HG02852 (cell line): Measurements from ENCODE around the gene CAPN11.
A peak's percentile ranks its signal among the peaks of the same experiment; 100 is the strongest.

Source experiments
- ATAC-seq: cut with Tn5 transposase; IDR thresholded peaks from one replicate; pipeline ENCODE4 v1.9.1; 2021; ENCODE audit warnings: mild to moderate bottlenecking, moderate library complexity; ENCODE audit not compliant: unreplicated experiment

The CAPN11 gene

GRCh38 chr6:44202972-44203750, 44.5 kb downstream of the CAPN11 start:
- ATAC-seq: no peak

DNA sequence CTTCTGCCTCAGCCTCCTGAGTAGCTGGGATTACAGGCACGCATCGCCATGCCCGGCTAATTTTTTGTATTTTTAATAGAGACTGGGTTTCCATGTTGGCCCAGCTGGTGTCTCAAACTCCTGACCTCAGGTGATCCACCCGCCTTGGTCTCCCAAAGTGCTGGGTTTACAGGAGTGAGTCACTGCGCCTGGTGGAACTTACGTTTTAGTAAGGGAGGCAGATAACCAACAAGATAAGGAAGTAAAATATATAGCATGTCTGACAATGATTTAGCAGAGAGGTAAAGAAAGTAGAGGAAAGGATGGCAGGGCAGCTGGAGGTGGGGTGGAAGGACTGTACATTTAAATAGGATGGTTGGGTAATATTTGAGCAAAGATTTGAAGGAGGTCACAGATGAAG, 45.3 kb downstream of the CAPN11 start:
- ATAC-seq: no peak

GRCh38 chr6:44207966-44208365, 49.3 kb downstream of the CAPN11 start:
- no peak for ATAC-seq

- ATAC-seq: no peak
Observed at GRCh38 chr6:44211284-44211683, 52.7 kb downstream of the CAPN11 start.

DNA sequence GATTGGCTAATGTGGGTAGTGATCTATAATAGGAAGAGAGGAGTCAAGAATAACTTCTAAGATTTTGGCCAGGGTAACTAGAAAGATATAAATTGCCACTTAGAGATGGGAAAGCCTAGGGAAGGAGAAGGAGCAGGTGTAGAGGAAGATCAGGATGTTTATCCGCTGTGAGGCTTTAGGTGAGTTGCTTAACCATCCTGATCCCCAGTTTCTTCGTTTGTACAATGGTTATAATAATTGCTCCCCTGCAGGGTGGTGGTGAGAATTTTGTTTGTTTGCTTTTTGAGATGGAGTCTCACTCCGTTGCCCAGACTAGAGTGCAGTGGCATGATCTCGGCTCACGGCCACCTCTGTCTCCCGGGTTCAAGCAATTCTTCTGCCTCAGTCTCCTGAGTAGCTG, 55.7 kb downstream of the CAPN11 start:
- no peak for ATAC-seq

GRCh38 chr6:44216677-44217331, 58.2 kb downstream of the CAPN11 start, which contains the start of gene MYMX:
Gene MYMX (plus strand): TSS chr6:44216926. CDS start chr6:44217472, 546 bp downstream.
- no peak for ATAC-seq

- ATAC-seq: no peak
Observed at GRCh38 chr6:44217332-44218143, 58.9 kb downstream of the CAPN11 start.

- peak; percentile 57 for ATAC-seq
Observed at GRCh38 chr6:44219053-44219814, 60.6 kb downstream of the CAPN11 start.

- no peak for ATAC-seq
Observed at GRCh38 chr6:44219815-44220784, 61.5 kb downstream of the CAPN11 start.

DNA sequence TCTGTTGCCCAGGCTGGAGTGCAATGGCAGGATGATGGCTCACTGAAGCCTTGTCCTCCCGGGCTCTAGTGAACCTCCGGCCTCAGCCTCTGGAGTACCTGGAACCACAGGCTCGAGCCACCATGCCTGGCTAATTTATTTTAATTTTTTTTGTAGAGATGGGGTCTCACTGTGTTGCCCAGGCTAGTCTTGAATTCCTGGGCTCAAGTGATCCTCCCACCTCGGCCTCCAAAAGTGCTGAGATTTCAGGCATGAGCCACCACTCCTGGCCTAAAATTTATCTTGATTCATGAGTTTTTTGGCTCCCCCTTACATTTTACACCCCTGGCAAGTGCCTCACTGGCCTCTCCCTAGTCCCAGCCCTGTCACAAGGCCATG, 62.3 kb downstream of the CAPN11 start:
- ATAC-seq: no peak

DNA sequence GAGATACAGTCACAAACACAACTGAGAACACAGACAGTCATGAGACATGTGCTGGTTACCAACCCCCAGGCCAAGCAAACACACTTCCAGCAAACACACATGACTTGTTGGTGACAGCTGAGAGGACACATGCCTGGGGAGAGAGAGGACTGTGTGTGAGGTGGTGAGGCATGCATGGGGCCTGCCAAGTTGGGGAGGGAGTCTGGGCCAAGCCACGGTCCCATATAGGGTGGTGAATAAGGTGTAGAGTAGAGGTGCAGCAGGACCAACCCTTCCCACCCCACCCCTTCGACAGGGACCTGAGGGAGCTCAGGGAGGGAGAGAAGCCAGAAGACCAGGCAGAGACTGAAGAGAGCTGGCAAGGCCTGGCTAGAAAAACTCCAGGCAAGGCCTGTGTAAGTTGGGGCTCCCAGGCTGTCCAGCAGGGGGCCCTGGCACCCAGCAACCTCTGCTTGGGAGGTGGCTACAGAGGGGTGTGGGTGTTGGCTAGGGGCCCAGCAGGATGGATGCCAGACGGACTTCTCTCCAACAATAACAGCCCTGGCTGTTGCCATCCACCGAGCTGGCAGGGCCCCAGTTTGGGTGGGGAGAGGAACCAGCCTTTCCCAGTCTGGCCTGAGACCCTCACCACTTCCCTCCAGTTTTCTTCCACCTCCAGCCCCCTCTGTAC, 62.8 kb downstream of the CAPN11 start:
- peak; percentile 40 for ATAC-seq

DNA sequence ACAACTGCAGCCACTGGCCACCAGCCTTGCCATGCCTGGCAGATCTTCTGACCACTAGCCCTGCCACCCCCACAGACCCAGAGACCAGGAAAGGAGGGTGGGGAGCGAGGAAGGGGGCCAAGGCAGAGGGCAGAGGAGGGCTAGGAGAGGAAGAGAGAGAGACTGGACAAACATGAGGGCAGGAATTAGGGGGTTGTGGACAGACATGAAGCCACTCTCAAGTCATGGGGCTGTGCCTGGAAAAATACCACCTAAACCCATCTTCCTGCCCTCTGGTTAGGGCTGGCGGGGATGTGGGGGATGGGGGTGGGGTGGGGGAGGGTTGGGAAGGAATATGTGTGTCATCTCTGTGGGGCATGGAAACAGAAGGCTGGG, 63.3 kb downstream of the CAPN11 start:
- ATAC-seq: no peak

DNA sequence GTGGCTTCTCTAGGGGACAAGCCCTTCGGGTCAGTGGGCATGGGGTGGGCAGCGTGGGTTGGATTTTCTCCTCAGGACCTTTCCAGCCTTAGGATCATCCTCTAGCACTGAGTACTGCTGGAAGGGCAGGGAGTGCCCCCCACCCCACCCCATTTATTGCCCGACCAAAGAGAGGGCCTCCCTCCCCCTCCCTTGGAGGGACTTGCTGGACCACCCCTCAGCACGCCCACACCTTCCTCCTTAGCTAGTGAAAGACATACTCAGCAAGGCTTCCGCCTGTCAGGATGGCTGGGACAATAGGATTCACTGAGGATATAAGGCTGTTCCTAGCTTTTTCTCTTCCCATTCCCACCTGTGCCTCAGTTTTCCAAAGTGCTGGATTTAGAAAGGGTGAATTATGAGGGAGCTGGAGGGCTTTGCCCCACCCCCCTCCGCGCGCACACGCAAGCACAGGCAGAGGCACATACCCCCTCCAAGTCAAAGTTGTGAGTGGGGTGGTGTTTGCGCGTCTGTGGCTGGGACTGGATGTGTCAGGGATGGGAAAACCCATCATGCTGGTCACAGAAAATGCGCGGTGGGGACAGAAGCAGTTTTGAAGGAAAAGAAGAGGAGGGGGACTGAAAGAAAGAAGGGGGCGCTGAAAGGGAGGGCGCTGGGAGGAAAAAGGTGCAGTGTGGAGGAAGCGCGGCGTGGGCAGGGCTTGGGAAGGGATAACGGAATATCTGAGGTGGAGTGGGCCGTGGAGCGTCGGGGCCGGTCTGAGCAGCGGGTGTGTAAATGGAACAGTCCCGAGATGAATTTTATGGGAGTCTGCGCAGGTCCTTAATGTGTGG, 64.1 kb downstream of the CAPN11 start:
- no peak for ATAC-seq

DNA sequence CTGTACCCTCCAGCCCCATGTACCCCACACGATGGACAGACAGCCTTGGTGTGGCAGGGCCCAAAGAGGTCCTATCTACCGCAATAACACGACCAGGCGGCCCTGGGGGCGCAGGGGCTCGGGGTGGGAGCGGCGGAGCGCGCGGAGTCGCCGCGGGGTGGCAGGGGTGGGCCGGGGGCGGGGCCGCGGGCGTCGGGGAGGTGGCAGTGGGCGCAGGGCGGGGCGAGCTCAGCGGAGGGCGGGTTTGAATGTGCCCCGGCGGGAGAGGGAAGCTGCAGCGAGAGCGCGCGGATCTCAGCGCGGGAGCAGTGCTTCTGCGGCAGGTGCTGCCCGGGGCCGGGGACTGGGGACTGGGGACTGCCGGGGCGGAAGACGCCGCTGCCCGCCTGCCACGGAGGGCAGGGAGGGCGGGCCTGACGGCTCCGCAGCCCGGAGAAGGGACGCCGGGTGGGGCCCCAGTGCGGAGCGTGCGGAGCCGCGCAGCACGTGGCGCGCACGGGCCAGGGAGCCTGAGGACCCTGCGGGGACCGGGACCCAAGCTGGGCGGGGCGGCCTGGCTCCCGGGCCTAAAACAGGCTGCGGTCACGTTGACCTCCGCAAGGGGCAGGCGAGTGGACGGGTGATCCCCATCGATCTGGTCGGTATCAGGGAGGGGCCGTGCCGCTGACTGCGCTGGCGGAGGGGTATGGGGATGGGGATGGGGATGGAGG, 64.9 kb downstream of the CAPN11 start, which contains the start of gene SLC29A1:
TSS of gene SLC29A1 (plus strand) at position 277 of the 710 bp plus-strand sequence. CDS start 3,719 bp downstream, outside the sequence.
- ATAC-seq: peak; percentile 39

- ATAC-seq: no peak
Observed at GRCh38 chr6:44224029-44224964, 65.7 kb downstream of the CAPN11 start.

DNA sequence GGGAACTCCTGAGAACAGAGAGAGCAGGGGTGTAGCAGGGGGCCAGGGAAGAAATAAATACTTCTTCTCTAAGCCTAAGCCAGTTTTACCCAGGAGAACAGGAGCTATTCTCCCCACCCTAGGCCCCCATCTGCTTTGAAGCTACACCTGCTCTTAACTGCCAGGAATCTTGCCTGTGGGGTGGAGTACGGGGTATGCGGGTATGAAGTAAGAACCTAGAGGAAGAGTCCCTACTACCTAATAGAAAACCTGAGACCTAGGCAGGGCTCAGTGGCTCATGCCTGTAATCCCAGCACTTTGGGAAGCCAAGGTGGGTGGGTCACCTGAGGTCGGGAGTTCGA, 66.3 kb downstream of the CAPN11 start:
- ATAC-seq: no peak
